ENCODE data around the gene MRPL12.

The MRPL12 gene

DNA sequence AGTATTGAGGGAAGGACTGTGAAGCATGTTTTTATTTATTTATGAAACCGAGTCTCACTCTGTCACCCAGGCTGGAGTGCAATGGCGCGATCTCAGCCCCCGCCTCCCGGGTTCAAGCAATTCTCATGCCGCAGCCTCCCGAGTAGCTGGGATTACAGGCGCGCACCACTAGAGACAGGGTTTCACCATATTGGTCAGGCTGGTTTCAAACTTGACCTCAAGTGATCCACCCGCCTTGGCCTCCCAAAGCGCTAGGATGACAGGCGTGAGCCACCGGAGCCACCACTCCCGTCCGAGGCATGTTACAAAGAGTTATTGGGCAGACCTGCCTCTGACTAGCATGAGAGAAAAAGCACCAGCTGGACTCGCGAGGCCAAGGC lies 3.1 kb downstream of the MRPL12 start:
- no peak overlapping the region for H3K4me3 ChIP-seq (ENCODE audit: low read depth, low read length)
- no peak for TF ChIP-seq CTCF (IDR thresholded peaks at IDR 0.05; ENCODE audit: low read depth, low read length)
- no peak for DNase-seq (ENCODE audit: low read depth, low spot score)
- in situ Hi-C loops (cut with HindIII; ENCODE audit: low sequenced_read_pairs): no loop called here

- DNase-seq (ENCODE audit: low read depth, low spot score): no peak
- in situ Hi-C loops (cut with HindIII; ENCODE audit: low sequenced_read_pairs): no loop called here
- no peak for TF ChIP-seq CTCF (IDR thresholded peaks at IDR 0.05; ENCODE audit: low read depth, low read length)
- H3K4me3 ChIP-seq (ENCODE audit: low read depth, low read length): no peak overlapping the region
These were observed 3.8 kb downstream of the MRPL12 start for GRCh38 chr17:81706757-81707624.

DNA sequence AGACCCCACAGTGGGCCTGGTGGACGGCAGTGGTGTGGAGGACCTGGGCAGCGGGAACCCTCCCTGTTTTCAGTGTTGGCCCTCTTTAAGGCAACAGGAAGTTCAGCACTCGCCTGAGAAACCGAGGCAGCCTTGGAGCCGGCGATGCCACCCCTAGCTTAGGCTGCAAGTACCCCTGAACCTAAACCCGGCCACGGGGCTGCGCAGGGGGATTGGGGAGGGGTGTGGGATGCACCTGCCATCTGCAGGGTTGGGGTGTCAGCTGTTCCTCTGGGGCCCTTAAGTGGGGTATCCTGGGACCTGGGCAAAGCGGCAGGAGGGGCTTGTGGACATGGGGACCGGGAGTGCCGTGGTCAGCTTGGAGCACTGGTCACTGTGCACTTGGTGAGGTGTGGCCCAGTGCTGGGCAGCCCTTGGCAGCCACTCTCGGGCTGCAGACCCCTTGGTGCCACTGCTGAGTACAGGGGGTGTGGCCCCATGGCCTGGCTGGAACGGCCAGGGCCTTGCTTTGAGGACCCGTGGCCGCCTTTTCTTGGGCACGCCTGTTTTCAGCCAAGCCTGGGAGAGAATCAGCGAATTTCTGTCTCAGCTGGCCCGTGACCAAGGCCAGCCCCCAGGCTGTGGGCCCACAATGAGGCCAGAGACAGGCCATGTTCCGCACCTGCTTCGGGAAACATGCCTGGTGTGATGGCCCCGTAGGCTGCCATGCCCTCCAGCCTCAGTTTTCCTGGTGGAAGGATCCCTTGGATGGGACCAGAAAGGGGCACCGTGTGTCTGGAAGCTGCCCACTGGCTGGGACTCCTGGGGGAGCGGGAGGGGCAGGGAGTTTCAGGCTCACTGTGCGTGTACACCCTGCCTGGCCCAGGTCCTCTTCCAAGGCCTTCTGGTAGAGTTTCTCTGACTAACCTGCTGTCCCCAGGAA lies 4.8 kb downstream of the MRPL12 start:
- no peak for TF ChIP-seq CTCF (IDR thresholded peaks at IDR 0.05; ENCODE audit: low read depth, low read length)
- in situ Hi-C loops (cut with HindIII; ENCODE audit: low sequenced_read_pairs): no loop called here
- no peak for DNase-seq (ENCODE audit: low read depth, low spot score)
- H3K4me3 ChIP-seq (ENCODE audit: low read depth, low read length): no peak overlapping the region

GRCh38 chr17:81708739-81709185 lies 5.6 kb downstream of the MRPL12 start:
- no peak for DNase-seq (ENCODE audit: low read depth, low spot score)
- no peak overlapping the region for H3K4me3 ChIP-seq (ENCODE audit: low read depth, low read length)
- no peak for TF ChIP-seq CTCF (IDR thresholded peaks at IDR 0.05; ENCODE audit: low read depth, low read length)
- in situ Hi-C loops (cut with HindIII; ENCODE audit: low sequenced_read_pairs): no loop called here

DNA sequence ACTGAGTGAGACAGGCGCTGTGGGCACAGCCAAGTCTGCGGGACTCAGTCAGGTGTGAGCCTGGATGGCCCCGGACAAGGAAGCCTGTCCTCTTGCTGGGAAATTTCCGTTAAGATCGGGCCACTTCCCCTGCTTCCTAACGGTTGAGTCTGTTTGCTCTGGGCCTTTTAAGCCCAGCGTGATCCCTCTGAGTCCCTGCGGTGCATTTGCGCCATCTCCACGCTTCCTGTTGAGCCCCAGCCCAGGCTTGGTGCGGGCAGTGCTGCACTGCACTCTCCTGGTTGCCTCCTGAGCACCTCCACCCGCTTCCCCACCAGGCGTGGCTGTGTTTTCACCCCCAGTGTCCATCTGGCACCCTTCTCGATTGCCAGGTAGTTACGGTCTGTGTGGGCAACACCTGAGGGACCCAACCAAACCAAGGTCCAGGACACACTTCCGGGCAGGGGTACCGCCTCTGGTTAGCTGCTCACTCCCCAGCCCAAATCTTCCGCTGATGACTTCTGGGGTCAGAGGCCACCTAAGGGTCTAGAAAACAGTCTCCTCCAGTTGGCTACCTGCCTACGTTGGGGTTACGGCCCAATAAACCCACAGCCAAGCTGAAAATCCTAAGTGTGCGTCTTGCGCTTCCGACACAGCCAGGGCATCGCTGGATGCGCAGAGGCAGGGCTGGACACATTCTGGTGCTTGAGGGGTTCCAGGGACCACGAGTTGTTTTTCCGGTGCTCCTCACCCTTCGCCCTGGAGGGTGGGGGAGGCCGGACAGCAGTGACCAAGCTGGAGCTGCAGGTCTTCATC lies 7.5 kb downstream of the MRPL12 start:
- no peak overlapping the region for H3K4me3 ChIP-seq (ENCODE audit: low read depth, low read length)
- in situ Hi-C loops (cut with HindIII; ENCODE audit: low sequenced_read_pairs): no loop called here
- no peak for DNase-seq (ENCODE audit: low read depth, low spot score)

More for the DNA sequence above, 7.5 kb downstream of the MRPL12 start:
- TF ChIP-seq CTCF (IDR thresholded peaks at IDR 0.05; ENCODE audit: low read depth, low read length): no peak
